ENCODE data around the gene ITPK1.

GRCh38 chr14:92943855-92944570 is 171.7 kb downstream of the ITPK1 start:
- TF ChIP-seq CTCF (IDR thresholded peaks at IDR 0.05) = no peak
- TF ChIP-seq POLR2AphosphoS5 (IDR thresholded peaks at IDR 0.05) = no peak

Measured in transverse colon (tissue), 4 donors.